Posterior cingulate gyrus (tissue), 11 donors: ENCODE measurements around the gene PSMD4.
A peak's percentile ranks its signal among the peaks of the same experiment; 100 is the strongest.

Experiments used
- DNase-seq, 10 donors: peaks; one replicate each; pipeline versions ENCODE4 v3.0.0 to v3.0.0-alpha.2; 2020 to 2021; ENCODE audit warnings: mixed read lengths in 3 of 10
- intact Hi-C: fragments of 100-400 bp; cut with DNase I; formaldehyde crosslinking; loops from one replicate; pipeline ENCODE4 v1.15.1; 2023

Gene PSMD4

DNA sequence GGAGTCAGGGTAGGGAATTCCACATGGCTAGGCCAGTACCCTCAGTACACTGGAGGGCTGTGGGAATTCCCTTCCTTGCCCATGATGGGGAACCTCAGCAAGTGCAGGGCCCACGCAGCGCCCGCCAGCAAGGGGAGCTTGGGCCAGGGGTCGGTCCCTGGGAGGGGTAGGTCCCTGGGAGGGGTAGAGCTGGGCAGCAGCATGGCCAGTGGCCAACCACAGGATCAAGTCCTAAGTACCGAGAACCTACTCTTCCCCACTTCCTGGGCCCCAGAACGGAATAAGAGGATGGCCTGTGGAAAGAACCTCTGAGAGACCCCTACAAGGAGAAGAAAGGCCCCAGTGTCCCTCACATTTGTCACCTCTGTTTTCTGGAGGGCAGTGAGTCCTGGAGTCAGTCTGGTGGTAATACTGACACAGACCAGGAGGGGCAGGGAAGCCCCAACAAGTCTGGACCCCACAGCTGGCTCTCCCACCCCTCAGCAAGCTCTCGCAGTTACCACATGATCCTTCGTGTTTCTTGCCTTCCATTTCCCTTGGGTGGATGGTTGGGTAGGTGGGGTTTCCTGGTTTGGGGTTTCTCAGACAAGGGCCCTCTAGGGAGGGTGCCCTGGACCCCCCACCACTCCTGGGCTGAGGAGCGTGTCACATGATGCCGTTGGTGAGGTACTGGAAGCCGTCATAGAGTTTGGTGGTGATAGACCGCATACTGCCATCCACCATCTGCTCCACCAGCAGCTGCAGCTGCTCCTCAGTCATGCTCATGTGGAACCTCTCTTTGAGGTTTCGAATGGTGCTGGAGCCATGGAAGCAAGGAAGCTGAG lies 37.9 kb downstream of the PSMD4 start:
- intact Hi-C loops = no loop called here

DNA sequence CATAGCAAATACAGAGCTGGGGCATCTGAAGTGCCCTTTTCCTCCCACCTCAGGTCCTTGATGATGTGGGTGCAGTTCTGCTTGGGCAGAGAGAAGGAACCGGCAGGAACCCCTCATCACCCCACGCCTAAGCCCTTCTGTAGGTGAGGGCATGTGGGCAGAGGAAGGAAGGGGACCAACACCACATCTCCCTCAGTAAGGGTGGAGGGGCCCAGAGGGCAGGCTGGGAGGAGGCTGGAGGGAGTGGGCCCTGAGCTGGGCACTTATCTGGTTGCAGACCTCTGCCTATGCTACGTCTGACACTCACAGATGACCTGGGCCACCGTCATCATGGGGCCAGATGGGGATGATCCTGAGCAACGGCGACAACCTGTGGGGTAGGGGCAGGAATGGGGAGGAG lies 38.6 kb downstream of the PSMD4 start:
- intact Hi-C loops = no loop called here
- peak in 1 of 10 donors; percentile 59 for DNase-seq

More for the DNA sequence above, 37.9 kb downstream of the PSMD4 start:
- peak in 1 of 10 donors; percentile 65 for DNase-seq

DNA sequence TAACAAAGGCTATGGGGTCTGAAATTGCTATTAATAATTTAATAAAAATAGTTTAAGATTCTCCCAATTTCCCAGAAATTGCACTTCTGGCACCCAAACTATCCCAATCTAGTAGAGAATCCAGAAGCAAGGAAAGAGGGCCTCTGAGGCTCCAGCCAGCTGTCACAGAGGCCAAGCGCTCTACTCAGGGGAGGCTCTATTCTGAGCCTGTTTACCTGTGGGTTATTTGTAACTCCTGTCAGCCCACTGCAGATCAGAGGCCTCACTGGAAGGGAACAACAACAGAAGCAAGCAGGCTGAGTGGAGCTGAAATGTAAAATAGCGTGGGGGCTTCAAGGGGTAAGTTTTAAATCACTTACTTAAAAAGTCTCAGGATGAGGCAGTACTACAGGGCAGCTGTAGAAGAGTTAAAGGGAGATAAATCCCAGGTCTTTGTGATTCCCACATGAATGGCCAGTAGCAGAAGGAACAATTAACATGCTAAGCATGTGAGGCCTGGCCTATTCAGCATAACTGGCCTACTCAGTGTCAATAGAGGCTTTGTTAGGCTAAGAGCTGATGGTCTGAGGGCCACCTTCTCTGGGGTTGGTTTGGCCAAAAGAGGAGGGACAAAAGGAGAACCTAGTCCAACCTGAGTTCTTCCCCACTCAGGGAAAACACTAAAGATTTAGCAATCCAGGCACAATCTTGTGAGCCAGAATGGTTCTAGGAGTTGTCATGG lies 40.4 kb downstream of the PSMD4 start:
- intact Hi-C loops = loop anchor here (1.0 kb wide), 1 partner anchor 32 kb away; the partner anchor contains the start of gene PI4KB

DNA sequence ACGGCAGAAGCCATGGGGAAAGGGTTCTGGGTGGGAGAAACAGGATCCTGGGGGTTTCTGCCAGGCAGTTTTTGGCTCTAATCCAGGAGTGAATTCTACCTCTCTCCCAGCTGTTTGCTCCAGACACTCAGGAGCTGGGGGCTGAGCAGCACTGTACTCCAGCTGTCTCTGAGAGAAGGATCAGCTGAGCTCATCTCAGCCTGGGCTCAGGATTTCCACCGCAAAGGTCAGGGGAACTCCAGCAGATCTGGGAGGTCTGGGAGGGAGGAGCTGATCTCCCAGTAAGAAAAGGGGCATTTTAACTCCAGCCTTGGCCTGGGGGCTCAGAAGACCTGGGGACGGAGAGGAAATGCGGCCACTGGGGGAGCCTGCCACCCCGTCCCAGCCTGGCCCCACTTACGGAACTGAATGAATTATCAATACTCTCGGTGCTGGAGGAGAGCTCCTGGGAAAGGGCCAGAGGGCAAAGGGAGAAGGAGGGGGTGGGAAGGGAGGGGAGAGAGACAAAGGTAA lies 55.3 kb downstream of the PSMD4 start:
- peak in 1 of 10 donors; percentile 49 for DNase-seq
- intact Hi-C loops = no loop called here

More for the DNA sequence above, 40.4 kb downstream of the PSMD4 start:
- DNase-seq = peak in 2 of 10 donors; percentile 26 to 47

DNA sequence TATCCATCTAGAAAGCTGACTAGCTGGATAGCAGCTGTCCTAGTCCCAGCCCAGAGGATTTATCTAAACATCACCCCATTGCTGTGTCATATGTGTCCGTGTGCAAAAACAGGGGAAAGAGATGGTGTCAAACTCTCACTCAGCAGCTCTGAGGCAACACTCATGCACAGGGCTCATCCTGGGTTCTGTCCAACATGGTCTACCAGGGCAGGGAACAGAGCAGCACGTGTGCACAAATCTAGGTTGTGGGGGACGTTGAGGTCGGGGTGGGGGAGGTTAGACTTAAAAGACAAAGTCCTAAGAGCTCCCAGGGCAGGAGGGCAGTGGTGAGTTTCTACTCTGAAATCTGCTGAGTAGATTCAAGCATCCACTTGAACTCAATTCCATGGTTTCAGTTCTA lies 56.5 kb downstream of the PSMD4 start:
- peak in 1 of 10 donors; percentile 8 for DNase-seq
- intact Hi-C loops = no loop called here

DNA sequence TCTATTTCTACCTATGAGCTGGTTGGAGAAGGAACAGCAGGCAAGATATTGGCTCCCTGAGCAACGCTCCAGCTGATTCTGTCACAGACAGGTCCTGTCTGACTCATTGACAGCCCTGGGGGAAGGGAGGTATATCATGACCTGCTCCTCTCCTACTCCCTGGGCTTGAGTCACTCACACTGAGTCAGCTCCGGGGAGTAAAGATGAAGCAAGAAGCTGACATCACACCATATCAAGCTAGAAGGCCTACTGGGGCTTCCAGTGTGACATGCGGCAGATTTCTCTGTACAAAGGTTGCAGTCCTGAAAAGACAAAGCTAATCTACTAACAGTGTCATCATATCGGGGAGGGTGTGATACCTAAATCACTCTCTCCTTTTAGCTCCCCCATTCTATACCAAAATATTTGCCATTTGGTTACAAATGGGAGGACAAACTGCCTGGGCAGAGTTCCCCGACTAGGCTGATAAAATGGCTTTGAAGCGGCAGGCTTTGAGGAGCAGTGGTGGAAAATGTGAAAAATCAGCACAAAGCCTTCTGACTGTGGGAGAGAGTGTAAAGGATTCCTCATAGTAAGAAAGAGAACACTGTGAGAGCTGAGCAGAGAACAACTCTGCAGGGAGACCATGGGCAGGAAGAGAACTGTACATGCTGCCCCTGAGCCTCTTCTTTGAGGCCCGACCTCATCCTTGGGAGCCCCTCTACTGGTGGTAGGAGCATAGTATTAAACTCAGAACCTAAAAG lies 57.2 kb downstream of the PSMD4 start:
- DNase-seq = peak in 6 of 10 donors; percentile 36 to 92 (median 58)
- intact Hi-C loops = loop anchor here (2.0 kb wide), 1 partner anchor 15 kb away; the partner anchor contains the start of gene PI4KB

DNA sequence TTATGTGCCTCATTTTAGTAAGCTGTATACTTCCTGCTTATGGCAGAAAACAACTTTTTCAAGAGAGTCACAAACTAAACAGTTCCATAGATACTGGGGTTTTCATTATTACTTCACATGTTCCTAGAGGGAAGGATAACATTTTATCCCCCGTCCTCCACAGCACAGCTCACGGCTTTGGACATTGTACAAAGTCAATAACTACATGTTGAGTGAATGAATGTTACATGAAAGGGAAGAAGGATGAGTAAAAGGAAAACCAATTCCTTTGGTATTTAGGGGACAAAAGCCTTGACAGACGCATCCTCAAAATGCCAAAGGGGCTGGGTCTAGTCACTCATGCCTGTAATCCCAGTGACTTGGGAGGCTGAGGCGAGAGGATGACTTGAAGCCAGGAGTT lies 57.9 kb downstream of the PSMD4 start:
- DNase-seq = peak in 1 of 10 donors; percentile 14
- intact Hi-C loops = loop anchor here (2.0 kb wide), 1 partner anchor 14 kb away; the partner anchor contains the start of gene PI4KB

DNA sequence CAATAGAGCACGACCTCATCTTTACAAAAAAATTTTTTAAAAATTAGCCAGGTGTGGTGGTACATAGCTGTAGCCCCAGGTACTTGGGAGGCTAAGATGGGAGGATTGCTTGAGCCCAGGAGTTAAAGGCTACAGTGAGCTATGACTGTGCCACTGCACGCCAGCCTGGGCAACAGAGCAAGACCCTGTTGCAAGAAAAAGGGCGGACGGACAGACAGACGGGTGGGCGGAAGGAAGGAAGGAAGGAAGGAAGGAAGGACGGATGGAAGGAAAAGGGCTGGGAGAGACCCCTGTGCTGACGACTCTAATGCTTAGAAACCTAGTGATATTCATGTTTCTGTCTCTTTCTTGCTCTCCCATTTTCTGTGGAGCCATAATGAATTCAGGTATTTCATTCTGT lies 58.3 kb downstream of the PSMD4 start:
- DNase-seq = no peak
- intact Hi-C loops = loop anchor here (2.0 kb wide), 1 partner anchor 14 kb away; the partner anchor contains the start of gene PI4KB

DNA sequence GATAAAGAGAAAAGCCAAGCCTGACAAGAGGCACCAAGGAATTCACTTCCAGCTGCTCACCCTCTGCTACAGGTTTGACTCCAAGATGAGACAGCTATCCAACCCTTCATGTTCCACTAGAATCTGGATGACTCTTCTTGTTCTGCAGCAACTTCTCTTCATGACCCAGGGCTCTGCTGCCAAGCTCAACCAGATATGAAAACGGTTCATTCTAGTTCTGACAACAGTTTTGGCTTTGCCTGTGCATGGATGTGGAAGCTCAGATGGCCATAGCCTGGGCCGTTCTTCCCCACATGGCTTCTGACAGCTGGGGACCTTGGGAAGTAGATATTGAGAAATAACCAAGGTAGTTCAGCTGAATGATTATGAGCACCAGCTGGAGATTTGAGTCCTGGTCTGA lies 59.0 kb downstream of the PSMD4 start:
- peak in 1 of 10 donors; percentile 20 for DNase-seq
- intact Hi-C loops = loop anchor here (2.0 kb wide), 1 partner anchor 13 kb away; the partner anchor contains the start of gene PI4KB

DNA sequence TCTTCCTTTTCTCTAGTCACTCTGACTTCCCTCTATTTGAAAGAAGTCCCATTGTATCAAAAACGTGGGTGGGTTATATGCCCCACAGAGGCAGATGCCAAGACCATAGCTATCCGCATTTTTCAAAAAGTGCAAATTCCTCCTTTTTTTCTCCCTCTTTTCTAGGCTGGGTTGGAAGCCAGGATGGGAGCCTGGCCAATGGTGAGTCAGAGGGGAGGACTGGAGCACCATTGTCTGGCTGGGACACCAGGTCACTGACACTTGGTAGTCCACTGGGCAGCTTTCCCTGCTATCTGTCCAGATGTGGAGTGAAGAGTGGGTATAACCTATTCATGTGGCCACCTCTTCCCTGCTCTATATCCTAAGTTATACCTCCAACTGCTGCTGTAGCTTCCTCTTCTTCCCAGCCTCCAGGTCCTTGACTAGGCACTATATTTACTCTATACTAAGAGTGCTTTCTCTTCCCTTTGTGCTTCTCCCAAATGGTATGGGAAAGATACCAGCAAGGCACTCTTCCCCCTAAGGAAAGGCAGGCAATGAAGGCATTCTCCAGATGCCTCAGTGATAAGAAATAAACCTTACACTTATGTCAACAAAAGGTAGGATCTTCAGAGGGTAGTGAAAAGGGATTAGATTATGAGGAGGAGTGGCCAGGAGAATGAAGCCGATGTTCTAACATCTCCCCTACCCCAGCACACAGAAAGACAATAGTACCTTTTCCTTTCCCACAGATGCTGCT lies 59.8 kb downstream of the PSMD4 start:
- DNase-seq = peak; percentile 74 to 98 (median 90)

DNA sequence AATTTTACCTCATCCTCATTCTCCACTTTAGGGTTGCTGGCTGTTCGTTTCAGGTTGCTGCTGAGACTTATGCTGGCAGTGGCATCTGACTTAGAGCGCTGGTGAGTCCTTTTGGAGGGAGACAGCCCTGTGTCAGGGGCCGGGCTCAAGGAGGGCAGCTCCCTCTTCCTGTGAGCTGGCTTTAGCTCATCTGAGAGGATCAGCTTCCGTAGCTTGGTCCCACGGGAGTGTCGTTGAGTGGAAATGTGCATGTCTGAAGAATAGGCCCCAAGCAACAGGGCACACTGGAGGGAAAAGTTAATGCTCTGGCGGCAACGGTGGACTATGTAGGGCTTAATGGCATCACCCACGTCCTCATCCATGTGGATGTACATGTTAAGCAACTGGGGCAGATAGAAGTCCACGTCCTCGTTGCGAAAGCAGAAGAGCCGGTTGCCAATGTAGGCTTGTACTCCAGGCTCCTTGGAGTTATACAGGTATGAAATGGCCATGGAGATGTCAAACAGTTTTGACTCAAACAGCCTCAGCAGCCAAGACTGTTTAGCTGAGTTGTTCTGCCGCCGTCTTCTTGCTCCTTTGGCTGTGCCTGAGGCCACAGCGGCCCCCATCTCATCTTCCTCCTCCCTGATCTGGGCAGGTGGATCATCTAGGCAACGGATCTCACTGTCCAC lies 61.2 kb downstream of the PSMD4 start:
- DNase-seq = no peak
- intact Hi-C loops = no loop called here

More for the DNA sequence above, 59.8 kb downstream of the PSMD4 start:
- intact Hi-C loops = no loop called here
